PC-3 (cell line): ENCODE data around the gene CRB1.

ENCODE experiments used
- CTCF ChIP-seq: fragments of 300-600 bp; sonication (generic); conservative IDR thresholded peaks from 2 replicates; pipeline ENCODE4 v1.5.1; 2017; ENCODE audit warnings: antibody characterized with exemption, low read depth, mild to moderate bottlenecking, low read length
- EZH2 ChIP-seq: fragments of 300-600 bp; sonication (generic); IDR thresholded peaks from one replicate; pipeline ENCODE4 v1.6.1; 2017; ENCODE audit warnings: antibody characterized with exemption, mild to moderate bottlenecking, low read length; ENCODE audit not compliant: unreplicated experiment
- EZH2phosphoT487 ChIP-seq: fragments of 300-600 bp; sonication (generic); IDR thresholded peaks from 2 replicates; pipeline ENCODE4 v1.6.1; 2018; ENCODE audit warnings: mild to moderate bottlenecking, antibody characterized with exemption, low read length, borderline replicate concordance

GRCh38 chr1:197254866-197255265, 13.2 kb upstream of the CRB1 start:
- TF ChIP-seq CTCF (no peak), EZH2 (no peak), EZH2phosphoT487 (no peak)
